ENCODE results near the gene TUBD1. TPM values are rescaled to one million over a fixed set of nuclear protein-coding genes. Genes with fewer than 3 reads are reported as not detected.

The TUBD1 gene
- total and polyA plus RNA-seq, 2 of the 13 experiments (the other 11 are each of a cell fraction or from before 2014, with no cell fraction given): 18.2 to 25.9 TPM

DNA sequence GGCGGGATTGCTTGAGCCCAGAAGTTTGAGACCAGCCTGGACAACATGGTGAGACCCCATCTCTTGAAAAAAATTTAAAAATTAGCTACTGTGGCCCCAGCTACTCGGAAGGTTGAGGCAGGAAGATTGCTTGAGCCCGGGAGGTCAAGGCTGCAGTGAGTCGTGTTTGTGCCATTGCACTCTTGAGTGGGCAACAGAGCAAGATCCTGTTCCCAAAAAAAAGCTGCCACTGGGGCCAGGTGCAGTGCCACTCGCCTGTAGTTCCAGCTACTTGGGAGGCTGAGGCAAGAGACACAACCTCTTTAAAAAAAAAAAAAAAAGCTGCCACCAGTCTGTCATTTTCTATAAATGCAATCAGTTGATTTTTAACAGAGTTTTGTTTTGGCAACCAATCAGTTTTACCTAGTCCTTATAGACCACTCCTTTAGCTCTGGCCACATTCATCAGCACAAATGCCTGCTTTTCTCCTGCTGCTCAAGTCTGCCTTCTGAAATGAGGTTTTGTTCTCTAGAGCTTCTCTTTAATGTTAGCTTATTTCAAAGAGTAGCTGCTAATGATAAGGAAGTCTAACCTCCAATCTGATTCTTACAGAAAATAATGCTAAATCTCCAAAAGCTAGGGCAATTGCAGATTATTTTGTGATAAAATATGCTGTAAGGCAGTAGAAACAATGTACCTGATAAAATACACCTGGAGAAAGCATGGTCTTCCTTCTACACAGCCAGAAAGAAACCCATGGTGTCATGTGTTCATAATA, 64.8 kb downstream of the TUBD1 start (continued):
- TF ChIP-seq, protein P1, sequence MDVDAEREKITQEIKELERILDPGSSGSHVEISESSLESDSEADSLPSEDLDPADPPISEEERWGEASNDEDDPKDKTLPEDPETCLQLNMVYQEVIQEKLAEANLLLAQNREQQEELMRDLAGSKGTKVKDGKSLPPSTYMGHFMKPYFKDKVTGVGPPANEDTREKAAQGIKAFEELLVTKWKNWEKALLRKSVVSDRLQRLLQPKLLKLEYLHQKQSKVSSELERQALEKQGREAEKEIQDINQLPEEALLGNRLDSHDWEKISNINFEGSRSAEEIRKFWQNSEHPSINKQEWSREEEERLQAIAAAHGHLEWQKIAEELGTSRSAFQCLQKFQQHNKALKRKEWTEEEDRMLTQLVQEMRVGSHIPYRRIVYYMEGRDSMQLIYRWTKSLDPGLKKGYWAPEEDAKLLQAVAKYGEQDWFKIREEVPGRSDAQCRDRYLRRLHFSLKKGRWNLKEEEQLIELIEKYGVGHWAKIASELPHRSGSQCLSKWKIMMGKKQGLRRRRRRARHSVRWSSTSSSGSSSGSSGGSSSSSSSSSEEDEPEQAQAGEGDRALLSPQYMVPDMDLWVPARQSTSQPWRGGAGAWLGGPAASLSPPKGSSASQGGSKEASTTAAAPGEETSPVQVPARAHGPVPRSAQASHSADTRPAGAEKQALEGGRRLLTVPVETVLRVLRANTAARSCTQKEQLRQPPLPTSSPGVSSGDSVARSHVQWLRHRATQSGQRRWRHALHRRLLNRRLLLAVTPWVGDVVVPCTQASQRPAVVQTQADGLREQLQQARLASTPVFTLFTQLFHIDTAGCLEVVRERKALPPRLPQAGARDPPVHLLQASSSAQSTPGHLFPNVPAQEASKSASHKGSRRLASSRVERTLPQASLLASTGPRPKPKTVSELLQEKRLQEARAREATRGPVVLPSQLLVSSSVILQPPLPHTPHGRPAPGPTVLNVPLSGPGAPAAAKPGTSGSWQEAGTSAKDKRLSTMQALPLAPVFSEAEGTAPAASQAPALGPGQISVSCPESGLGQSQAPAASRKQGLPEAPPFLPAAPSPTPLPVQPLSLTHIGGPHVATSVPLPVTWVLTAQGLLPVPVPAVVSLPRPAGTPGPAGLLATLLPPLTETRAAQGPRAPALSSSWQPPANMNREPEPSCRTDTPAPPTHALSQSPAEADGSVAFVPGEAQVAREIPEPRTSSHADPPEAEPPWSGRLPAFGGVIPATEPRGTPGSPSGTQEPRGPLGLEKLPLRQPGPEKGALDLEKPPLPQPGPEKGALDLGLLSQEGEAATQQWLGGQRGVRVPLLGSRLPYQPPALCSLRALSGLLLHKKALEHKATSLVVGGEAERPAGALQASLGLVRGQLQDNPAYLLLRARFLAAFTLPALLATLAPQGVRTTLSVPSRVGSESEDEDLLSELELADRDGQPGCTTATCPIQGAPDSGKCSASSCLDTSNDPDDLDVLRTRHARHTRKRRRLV (CRISPR knock-in tag; IDR thresholded peaks at IDR 0.05): 0 out of 2 replicates have a peak, but pooled peaks have one; percentile 28
- TF ChIP-seq CREB1 (IDR thresholded peaks at IDR 0.05) (no peak), CREB1 (CRISPR knock-in tag; IDR thresholded peaks at IDR 0.05) (peak; percentile 38; the same call in 1 of the 2 replicates), POLR2G (IDR thresholded peaks at IDR 0.05; ENCODE audit: low read depth, low read length) (peak; percentile 39; the same call in 1 of the 2 replicates)
- TF ChIP-seq, protein P2, sequence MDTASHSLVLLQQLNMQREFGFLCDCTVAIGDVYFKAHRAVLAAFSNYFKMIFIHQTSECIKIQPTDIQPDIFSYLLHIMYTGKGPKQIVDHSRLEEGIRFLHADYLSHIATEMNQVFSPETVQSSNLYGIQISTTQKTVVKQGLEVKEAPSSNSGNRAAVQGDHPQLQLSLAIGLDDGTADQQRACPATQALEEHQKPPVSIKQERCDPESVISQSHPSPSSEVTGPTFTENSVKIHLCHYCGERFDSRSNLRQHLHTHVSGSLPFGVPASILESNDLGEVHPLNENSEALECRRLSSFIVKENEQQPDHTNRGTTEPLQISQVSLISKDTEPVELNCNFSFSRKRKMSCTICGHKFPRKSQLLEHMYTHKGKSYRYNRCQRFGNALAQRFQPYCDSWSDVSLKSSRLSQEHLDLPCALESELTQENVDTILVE (CRISPR knock-in tag; IDR thresholded peaks at IDR 0.05): 0 out of 2 replicates have a peak, but pooled peaks have one; percentile 22
